GM18867 (cell line): ENCODE results near the gene CAMKMT.

Experiments used
- ATAC-seq: cut with Tn5 transposase; IDR thresholded peaks from one replicate; pipeline ENCODE4 v1.9.1; 2021; ENCODE audit warnings: mild to moderate bottlenecking, moderate library complexity; ENCODE audit not compliant: unreplicated experiment

Gene CAMKMT

DNA sequence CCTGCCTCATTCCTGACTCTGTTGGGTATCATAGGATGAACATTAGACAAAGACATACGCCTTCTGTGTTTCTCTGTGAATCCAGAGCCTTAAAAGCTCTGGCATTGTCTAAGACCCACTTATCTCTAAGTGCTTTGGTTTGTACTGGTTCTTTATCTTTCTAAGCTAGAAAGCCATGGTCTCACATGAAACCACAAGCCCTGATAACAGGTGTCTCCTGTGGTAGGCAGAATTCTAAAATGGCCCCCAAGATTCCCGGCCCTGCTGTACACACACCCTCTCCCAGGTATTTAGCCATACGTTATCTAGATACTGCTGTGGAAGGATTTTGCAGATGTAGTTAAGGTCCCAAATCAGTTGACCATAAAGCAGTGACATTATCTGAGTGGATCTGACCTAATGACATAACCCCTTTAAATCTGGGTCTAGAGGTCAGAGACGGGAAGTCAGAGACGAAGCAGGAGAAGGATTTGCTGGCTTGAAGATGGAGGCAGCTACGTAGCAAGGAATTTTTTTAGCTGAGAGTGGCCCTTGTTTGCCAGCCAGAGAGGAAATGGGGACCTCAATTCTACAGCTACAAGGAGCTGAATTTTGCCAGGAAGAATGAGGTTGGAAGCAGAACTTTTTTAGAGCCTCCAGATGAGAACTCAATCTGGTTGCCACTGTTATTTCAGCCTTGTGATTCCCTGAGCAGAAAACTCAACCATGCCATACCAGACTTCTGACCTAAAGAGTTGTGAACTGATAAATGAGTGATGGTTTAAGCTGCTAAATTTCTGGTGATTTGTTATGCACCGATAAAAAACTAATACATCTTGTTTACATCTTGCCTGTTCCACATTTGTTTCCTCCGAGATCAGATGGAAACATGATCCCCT is 186.7 kb downstream of the CAMKMT start:
- no peak for ATAC-seq

DNA sequence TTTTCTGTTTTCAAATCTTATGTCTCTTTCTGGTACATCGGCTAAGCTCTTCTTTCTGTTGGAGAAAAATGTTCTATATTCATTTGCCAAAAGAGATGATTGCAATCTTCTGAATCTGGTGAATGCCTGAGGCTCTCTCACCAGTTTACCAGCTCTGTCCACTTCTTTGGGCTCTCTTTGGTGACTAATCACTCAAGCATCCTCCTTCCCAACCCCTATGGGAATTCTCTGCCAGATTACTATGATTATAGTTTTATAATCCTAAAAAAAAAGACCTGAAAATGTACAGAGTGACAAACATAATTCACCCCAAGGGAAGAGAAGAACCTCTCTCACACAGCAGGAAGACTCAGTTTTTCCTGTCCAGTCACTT is 187.3 kb downstream of the CAMKMT start:
- no peak for ATAC-seq

DNA sequence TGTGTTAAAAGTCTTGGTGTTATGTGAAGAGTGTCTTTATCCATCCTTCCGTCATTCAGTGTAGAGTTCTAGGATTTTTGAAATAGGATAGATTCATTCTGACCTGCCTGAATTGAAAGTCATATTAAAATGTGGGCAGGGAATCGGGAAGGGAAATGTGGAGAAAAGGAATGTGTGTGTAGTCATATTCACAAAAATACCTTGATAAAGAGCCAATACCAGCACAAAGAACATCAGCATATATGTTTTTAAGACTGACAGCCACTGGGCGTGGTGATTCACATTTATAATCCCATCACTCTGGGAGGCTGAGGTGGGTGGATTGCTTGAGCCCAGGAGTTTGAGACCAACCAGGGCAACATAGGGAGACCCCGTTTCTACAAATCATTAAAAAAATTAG is 188.1 kb downstream of the CAMKMT start:
- no peak for ATAC-seq

GRCh38 chr2:44550561-44550960 is 188.8 kb downstream of the CAMKMT start:
- no peak for ATAC-seq

DNA sequence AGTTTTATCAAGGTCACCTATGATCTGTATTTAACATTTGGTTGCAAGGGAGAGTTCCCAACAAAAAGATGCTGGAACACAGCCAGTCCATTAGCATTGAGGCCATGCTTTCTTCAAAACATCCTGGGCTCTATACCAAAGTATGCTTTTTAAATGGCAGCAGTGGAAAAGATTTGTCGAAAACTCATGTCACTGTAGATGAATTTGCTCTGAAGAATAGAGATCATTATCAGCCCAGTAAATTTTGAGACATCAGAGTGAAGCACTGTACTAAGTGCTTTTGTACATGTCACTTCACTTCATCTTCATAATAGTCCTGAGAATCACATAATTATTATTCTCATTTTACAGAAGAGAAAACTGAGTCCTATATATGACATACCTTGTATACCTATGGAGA is 189.8 kb downstream of the CAMKMT start:
- no peak for ATAC-seq

DNA sequence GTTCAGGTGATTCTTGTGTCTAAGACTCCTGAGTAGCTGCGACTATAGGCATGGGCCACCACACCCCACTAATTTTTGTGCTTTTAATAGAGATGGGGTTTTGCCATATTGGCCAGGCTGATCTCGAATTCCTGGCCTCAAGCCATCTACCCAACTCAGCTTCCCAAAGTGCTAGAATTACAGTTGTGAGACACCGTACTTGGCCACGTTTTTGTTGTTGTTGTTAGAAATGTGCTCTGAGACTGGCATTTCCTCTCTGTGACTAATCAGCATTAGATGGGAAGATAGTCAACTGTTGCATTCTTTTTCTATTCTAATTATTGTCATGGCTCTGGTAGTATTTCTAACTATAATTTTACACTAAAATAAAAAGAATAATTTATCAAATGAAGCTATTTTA is 191.7 kb downstream of the CAMKMT start:
- ATAC-seq = no peak

DNA sequence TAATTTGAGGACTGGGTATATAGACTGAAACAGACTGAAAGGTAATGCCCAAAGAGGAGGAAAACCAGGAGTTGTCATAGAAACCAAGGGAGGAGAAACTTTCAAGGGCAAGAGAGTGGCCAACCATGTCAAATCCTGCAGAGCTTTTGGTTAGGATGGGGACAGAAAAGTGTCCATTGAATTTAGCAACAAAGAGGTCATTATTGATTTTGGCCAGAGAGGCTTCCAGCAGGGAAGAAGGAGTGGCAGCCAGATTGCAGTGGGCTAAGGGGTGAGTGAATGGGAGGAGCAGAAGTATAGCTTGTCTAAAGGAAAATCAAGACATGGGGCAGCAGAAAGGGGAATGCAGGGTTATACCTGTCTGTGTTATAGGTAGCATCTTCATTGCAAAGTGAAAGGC is 194.0 kb downstream of the CAMKMT start:
- no peak for ATAC-seq

DNA sequence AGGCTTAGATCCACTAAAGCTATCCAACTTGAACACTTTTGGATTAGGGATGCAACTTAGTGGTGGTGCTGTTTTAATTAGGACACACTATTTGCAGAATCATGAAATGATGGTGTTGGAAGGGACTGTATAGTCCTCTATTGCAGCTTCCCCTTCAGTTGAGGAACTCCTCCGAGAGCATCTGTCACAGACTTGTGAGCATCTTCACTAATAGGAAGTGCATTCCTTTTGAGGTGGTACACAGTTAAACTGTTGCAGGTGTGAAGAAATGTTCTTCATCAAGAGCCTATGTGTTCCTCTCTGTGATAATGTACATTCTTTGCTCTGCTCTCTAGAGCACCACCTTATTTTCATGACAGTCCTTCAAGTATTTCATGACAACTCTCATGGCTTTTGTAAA is 197.4 kb downstream of the CAMKMT start:
- no peak for ATAC-seq

- ATAC-seq = no peak
These were observed 198.6 kb downstream of the CAMKMT start for GRCh38 chr2:44560352-44560751.

GRCh38 chr2:44560941-44561340 is 199.2 kb downstream of the CAMKMT start:
- ATAC-seq = no peak

GRCh38 chr2:44562737-44563136 is 201.0 kb downstream of the CAMKMT start:
- no peak for ATAC-seq

GRCh38 chr2:44564752-44565151 is 203.0 kb downstream of the CAMKMT start:
- no peak for ATAC-seq

- no peak for ATAC-seq
These were observed 204.3 kb downstream of the CAMKMT start for GRCh38 chr2:44566059-44566458.

GRCh38 chr2:44569491-44569890 is 207.7 kb downstream of the CAMKMT start:
- ATAC-seq = no peak

DNA sequence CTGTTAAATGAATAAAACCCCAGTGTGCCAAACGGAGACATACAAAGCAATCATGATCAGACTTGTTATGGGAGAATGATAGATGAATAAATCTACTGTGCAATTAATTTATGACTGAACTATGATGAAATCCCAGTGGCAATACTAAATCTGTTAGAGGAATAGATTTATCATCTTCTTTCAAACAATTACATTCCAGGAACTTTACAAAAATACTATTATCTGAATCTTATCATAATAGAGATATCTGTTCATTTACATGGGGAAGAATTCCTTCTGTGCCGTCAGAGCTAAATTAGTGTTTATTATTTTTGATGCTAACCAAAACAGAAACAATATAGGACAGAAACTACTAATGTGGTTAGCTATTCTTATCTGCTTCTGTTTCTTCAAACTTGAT is 208.5 kb downstream of the CAMKMT start:
- ATAC-seq = no peak

GRCh38 chr2:44570777-44571176 is 209.0 kb downstream of the CAMKMT start:
- no peak for ATAC-seq

GRCh38 chr2:44572196-44572900 is 210.6 kb downstream of the CAMKMT start:
- ATAC-seq = no peak

GRCh38 chr2:44573996-44574395 is 212.2 kb downstream of the CAMKMT start:
- no peak for ATAC-seq

- ATAC-seq = peak; percentile 74
These were observed 216.8 kb downstream of the CAMKMT start for GRCh38 chr2:44578471-44579093.

DNA sequence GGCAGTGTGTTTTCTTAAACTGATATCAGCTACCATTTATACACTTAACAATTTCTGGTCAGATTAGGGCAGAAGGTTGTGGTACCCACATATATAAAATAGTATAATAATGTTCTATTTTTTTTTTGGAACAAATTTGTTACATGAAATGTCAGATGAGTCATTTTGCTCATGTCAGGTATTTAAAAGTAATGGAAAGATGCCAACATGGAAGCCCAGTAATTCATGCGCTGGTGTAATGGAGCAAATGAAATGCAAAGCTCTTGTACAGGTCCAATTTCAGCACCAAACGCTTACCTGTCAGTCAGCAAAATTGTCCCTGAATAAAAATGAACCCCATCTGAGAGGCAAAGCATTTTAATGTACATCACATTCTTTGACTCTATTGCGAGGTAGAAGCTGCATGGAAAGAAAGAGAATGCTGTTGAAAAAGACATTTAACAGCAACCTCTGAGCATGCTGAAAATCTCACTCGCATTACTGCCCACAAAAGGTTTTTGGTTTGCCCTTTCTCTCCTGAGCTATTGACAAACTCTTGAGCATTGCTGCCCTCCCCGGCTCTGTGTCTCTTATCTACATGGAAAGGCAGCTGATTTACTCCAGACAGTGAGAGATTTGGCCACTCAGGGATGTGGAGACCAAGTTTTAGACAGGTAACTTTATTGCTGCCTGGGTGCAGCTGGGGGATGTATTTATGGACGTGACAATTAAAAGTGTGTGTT is 217.5 kb downstream of the CAMKMT start:
- ATAC-seq = no peak

DNA sequence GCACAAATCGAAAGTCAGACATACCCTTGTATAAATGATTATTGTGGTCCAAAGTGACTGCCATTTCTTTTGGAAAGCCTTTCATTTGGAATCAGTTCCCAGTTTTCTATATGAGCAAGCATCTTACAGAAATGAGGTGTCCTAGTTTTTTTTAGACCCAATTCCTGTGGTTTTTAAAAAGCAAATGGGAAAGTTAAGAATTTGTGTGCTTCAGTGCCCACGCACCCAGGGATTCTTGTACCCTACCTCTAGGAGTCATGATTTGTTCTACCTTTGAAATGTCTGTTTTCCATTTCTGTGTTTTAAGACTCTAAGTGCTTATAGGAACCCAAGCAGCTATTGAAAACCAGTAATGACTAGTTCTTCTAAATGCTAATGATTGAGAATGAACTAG is 218.1 kb downstream of the CAMKMT start:
- ATAC-seq = no peak
